HUES64 (cell line): Measurements from ENCODE around the gene KLHL14.

Experiments
- H3K27ac ChIP-seq: 2 replicates; pipeline ENCODE4 v1.7.0; 2013; ENCODE audit warnings: low read depth, low read length, inconsistent platforms
- H3K27me3 ChIP-seq: 2 replicates; pipeline ENCODE4 v1.6.1; 2013; ENCODE audit warnings: mild to moderate bottlenecking, low read length; ENCODE audit not compliant: insufficient read depth
- H3K36me3 ChIP-seq: 2 replicates; pipeline ENCODE4 v1.6.1; 2013; ENCODE audit warnings: mild to moderate bottlenecking, low read length; ENCODE audit not compliant: insufficient read depth
- H3K4me1 ChIP-seq: 2 replicates; pipeline ENCODE4 v1.6.1; 2013; ENCODE audit warnings: mild to moderate bottlenecking, low read length, moderate library complexity; ENCODE audit not compliant: insufficient read depth
- H3K4me3 ChIP-seq: 2 replicates; pipeline ENCODE4 v1.5.1; 2013; ENCODE audit warnings: mild to moderate bottlenecking, low read length, moderate library complexity
- H3K9ac ChIP-seq: 2 replicates; pipeline ENCODE4 v1.6.1; 2013; ENCODE audit warnings: mild to moderate bottlenecking, low read depth, low read length
- H3K9me3 ChIP-seq: 2 replicates; pipeline ENCODE4 v1.6.1; 2013; ENCODE audit warnings: low read depth, low read length; ENCODE audit not compliant: insufficient read depth
- WGBS: fragments of 150-250, 120-280 bp; methylation state at CpG from one replicate; pipeline ENCODE4 v1.1.7; 2013; ENCODE audit warnings: missing lambda C conversion rate; 5-methylcytosine and 5-hydroxymethylcytosine counted together

The KLHL14 gene

GRCh38 chr18:32749809-32750208 lies 23.0 kb downstream of the KLHL14 start:
- H3K27me3 ChIP-seq, result no peaks in the 10 kb centered on the region
- WGBS, result 99% methylated on average over 2 of the region's 4 CpGs
- no peaks in the 10 kb centered on the region for H3K9me3 ChIP-seq
- H3K27ac ChIP-seq, result no peak overlapping the region
- no peak overlapping the region for H3K9ac ChIP-seq
- H3K36me3 ChIP-seq, result no peaks in the 10 kb centered on the region
- peaks cover 7% of the 10 kb centered on the region for H3K4me1 ChIP-seq
- no peak overlapping the region for H3K4me3 ChIP-seq

GRCh38 chr18:32742579-32742978 lies 30.2 kb downstream of the KLHL14 start:
- Histone ChIP-seq H3K4me3 (no peak overlapping the region), H3K27me3 (no peaks in the 10 kb centered on the region), H3K27ac (no peak overlapping the region), H3K4me1 (peaks cover 26% of the 10 kb centered on the region), H3K9ac (no peak overlapping the region), H3K36me3 (no peaks in the 10 kb centered on the region), H3K9me3 (no peaks in the 10 kb centered on the region)
- 63% methylated on average over 5 of the region's 5 CpGs for WGBS

GRCh38 chr18:32735781-32736180 lies 37.0 kb downstream of the KLHL14 start:
- H3K4me3 ChIP-seq, result no peak overlapping the region
- no peak overlapping the region for H3K9ac ChIP-seq
- H3K4me1 ChIP-seq, result peaks cover 10% of the 10 kb centered on the region; the same call in 1 of the 2 replicates
- H3K36me3 ChIP-seq, result no peaks in the 10 kb centered on the region
- 91% methylated on average over 1 of the region's 2 CpGs for whole genome bisulfite sequencing
- no peaks in the 10 kb centered on the region for H3K27me3 ChIP-seq
- H3K27ac ChIP-seq, result no peak overlapping the region
- no peaks in the 10 kb centered on the region for H3K9me3 ChIP-seq

GRCh38 chr18:32734442-32734841 lies 38.4 kb downstream of the KLHL14 start:
- 95% methylated on average over 2 of the region's 2 CpGs for WGBS

GRCh38 chr18:32732165-32732564 lies 40.7 kb downstream of the KLHL14 start:
- no peak overlapping the region for H3K4me3 ChIP-seq
- WGBS, result 100% methylated on average over 1 of the region's 1 CpG

More at GRCh38 chr18:32734442-32734841, 38.4 kb downstream of the KLHL14 start:
- H3K9ac ChIP-seq, result no peak overlapping the region
- H3K9me3 ChIP-seq, result no peaks in the 10 kb centered on the region
- no peak overlapping the region for H3K4me3 ChIP-seq
- H3K36me3 ChIP-seq, result no peaks in the 10 kb centered on the region
- H3K27me3 ChIP-seq, result no peaks in the 10 kb centered on the region
- H3K27ac ChIP-seq, result no peak overlapping the region
- H3K4me1 ChIP-seq, result peaks cover 16% of the 10 kb centered on the region

GRCh38 chr18:32730620-32731091 lies 42.2 kb downstream of the KLHL14 start:
- 93% methylated on average over 7 of the region's 9 CpGs for WGBS
- Histone ChIP-seq H3K36me3 (no peaks in the 10 kb centered on the region), H3K27me3 (no peaks in the 10 kb centered on the region), H3K4me3 (no peak overlapping the region), H3K4me1 (peaks cover 19% of the 10 kb centered on the region), H3K27ac (no peak overlapping the region), H3K9ac (no peak overlapping the region), H3K9me3 (no peaks in the 10 kb centered on the region)

More at GRCh38 chr18:32732165-32732564, 40.7 kb downstream of the KLHL14 start:
- Histone ChIP-seq H3K4me1 (peaks cover 19% of the 10 kb centered on the region), H3K27me3 (no peaks in the 10 kb centered on the region), H3K36me3 (no peaks in the 10 kb centered on the region), H3K9ac (no peak overlapping the region), H3K27ac (no peak overlapping the region), H3K9me3 (no peaks in the 10 kb centered on the region)

GRCh38 chr18:32730068-32730467 lies 42.8 kb downstream of the KLHL14 start:
- no peak overlapping the region for H3K4me3 ChIP-seq
- H3K9me3 ChIP-seq, result no peaks in the 10 kb centered on the region
- WGBS, result 88% methylated on average over 2 of the region's 2 CpGs
- H3K9ac ChIP-seq, result no peak overlapping the region
- no peaks in the 10 kb centered on the region for H3K27me3 ChIP-seq
- H3K36me3 ChIP-seq, result no peaks in the 10 kb centered on the region
- no peak overlapping the region for H3K27ac ChIP-seq
- peaks cover 19% of the 10 kb centered on the region for H3K4me1 ChIP-seq

- 90% methylated on average over 3 of the region's 3 CpGs for WGBS
- Histone ChIP-seq H3K4me3 (no peak overlapping the region), H3K9me3 (no peaks in the 10 kb centered on the region), H3K36me3 (no peaks in the 10 kb centered on the region), H3K27ac (no peak overlapping the region), H3K4me1 (peaks cover 7% of the 10 kb centered on the region), H3K27me3 (no peaks in the 10 kb centered on the region), H3K9ac (no peak overlapping the region)
These were observed 48.6 kb downstream of the KLHL14 start for GRCh38 chr18:32724071-32724749.

- WGBS, result 88% methylated on average over 3 of the region's 3 CpGs
- Histone ChIP-seq H3K9me3 (no peaks in the 10 kb centered on the region), H3K36me3 (no peaks in the 10 kb centered on the region), H3K27ac (no peak overlapping the region), H3K27me3 (no peaks in the 10 kb centered on the region), H3K9ac (no peak overlapping the region), H3K4me1 (no peaks in the 10 kb centered on the region), H3K4me3 (no peak overlapping the region)
These were observed 50.5 kb downstream of the KLHL14 start for GRCh38 chr18:32722279-32722678.

GRCh38 chr18:32717126-32717525 lies 55.7 kb downstream of the KLHL14 start:
- Histone ChIP-seq H3K4me3 (no peak overlapping the region), H3K27ac (no peak overlapping the region), H3K27me3 (no peaks in the 10 kb centered on the region), H3K36me3 (no peaks in the 10 kb centered on the region), H3K9ac (no peak overlapping the region), H3K9me3 (no peaks in the 10 kb centered on the region), H3K4me1 (peaks cover 4% of the 10 kb centered on the region; the same call in 1 of the 2 replicates)
- WGBS, result 90% methylated on average over 4 of the region's 4 CpGs

GRCh38 chr18:32714571-32715148 lies 58.2 kb downstream of the KLHL14 start:
- 4% methylated on average over 4 of the region's 4 CpGs for WGBS
- H3K4me3 ChIP-seq, result no peak overlapping the region
- no peaks in the 10 kb centered on the region for H3K9me3 ChIP-seq
- no peak overlapping the region for H3K9ac ChIP-seq
- no peaks in the 10 kb centered on the region for H3K27me3 ChIP-seq
- H3K36me3 ChIP-seq, result no peaks in the 10 kb centered on the region
- H3K4me1 ChIP-seq, result peaks cover 4% of the 10 kb centered on the region; the same call in 1 of the 2 replicates
- no peak overlapping the region for H3K27ac ChIP-seq
